Skeletal muscle satellite cell (primary cell): Measurements from ENCODE around the gene ATG3.
"Not testable (repeated sequence)": the region's sequence is repeated elsewhere in the genome, so short reads cannot be mapped to it uniquely, and the experiment has no call there.

Source experiments
- H3K27me3 ChIP-seq: 2 replicates; pipeline ENCODE4 v1.7.0; 2013; ENCODE audit warnings: low read length; ENCODE audit not compliant: control insufficient read depth, insufficient read depth
- H3K36me3 ChIP-seq: 2 replicates; pipeline ENCODE4 v1.7.0; 2013; ENCODE audit warnings: mild to moderate bottlenecking, control low read depth, low read length; ENCODE audit not compliant: insufficient read depth
- H3K4me1 ChIP-seq: 2 replicates; pipeline ENCODE4 v1.7.0; 2013; ENCODE audit warnings: low read length; ENCODE audit not compliant: control insufficient read depth, insufficient read depth
- H3K4me2 ChIP-seq: 2 replicates; pipeline ENCODE4 v1.7.0; 2013; ENCODE audit warnings: mild to moderate bottlenecking, low read length
- H3K4me3 ChIP-seq: 2 replicates; pipeline ENCODE4 v1.7.0; 2013; ENCODE audit warnings: low read length
- H3K9ac ChIP-seq: 2 replicates; pipeline ENCODE4 v1.7.0; 2013; ENCODE audit warnings: mild to moderate bottlenecking, low read depth, low read length, moderate library complexity
- H3K9me3 ChIP-seq: replicated peaks from 2 replicates; pipeline ENCODE4 v1.7.0; 2013; ENCODE audit warnings: mild to moderate bottlenecking, control low read depth, low read length

ATG3 gene

DNA sequence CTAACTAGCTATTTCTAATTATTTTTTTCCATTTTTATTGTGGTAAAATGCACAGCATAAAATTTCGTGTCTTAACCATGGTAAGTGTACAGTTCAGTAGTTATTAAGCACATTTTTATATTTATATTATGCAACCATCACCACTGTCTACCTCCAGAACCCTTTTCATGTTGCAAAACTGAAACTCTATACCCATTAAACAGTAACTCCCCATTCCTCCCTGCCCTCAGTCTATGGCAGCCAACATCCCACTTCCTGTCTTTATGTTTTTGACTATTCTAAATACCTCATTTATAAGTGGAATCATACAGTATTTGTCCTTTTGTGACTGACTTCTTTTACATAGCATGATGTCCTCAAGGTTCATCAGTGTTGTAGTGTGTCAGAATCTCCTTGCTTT lies 25.6 kb upstream of the ATG3 start:
- H3K4me3 ChIP-seq: no peak overlapping the region
- H3K4me2 ChIP-seq: no peak overlapping the region
- no peaks in the 10 kb centered on the region for H3K9me3 ChIP-seq
- no peaks in the 10 kb centered on the region for H3K27me3 ChIP-seq
- H3K36me3 ChIP-seq: peaks cover 12% of the 10 kb centered on the region
- H3K4me1 ChIP-seq: peaks cover 7% of the 10 kb centered on the region
- no peak overlapping the region for H3K9ac ChIP-seq

DNA sequence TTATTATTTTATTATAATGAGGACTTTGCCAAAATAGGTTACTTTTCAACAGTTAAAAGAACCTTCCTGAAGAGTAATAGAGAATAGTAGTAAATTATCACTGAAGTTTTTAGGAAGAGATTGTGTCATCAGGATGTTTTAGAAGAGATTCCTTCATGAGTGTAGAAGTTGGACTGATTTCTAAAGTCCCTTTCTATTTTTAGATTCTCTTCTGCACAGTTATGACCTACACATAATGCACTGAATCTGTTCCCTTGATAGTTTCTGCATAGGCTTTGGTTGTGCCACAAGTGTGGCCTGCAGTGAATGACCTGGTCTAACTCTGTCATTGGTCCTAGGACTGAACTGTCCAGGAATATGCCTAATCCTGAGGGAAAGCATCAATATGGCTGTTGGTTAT lies 24.0 kb upstream of the ATG3 start:
- no peaks in the 10 kb centered on the region for H3K27me3 ChIP-seq
- no peak overlapping the region for H3K9ac ChIP-seq
- H3K9me3 ChIP-seq: no peaks in the 10 kb centered on the region
- H3K4me3 ChIP-seq: no peak overlapping the region
- H3K4me1 ChIP-seq: peaks cover 7% of the 10 kb centered on the region
- no peak overlapping the region for H3K4me2 ChIP-seq
- peaks cover 16% of the 10 kb centered on the region for H3K36me3 ChIP-seq

DNA sequence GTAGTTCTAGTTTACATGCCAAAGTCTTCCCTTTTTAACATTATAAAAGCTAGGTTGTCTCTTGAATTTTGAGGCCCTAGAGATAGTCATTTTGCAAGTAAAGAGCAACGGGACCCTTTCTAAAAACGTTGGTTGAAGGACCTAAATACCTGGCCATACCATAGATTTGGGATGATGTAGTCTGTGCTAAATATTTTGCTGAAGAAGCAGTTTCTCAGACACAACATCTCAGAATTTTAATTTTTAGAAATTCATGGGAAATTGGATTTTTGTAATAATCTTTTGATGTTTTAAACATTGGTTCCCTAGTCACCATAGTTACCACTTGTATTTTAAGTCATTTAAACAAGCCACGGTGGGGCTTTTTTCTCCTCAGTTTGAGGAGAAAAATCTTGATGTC lies 21.3 kb upstream of the ATG3 start:
- Histone ChIP-seq H3K9me3 (no peaks in the 10 kb centered on the region), H3K4me1 (peaks cover 7% of the 10 kb centered on the region), H3K4me3 (no peak overlapping the region), H3K27me3 (no peaks in the 10 kb centered on the region), H3K4me2 (no peak overlapping the region), H3K36me3 (peaks cover 25% of the 10 kb centered on the region), H3K9ac (no peak overlapping the region)

GRCh38 chr3:112582244-112582874 lies 20.6 kb upstream of the ATG3 start:
- Histone ChIP-seq H3K9ac (no peak overlapping the region), H3K36me3 (peaks cover 25% of the 10 kb centered on the region), H3K9me3 (no peaks in the 10 kb centered on the region), H3K4me1 (peaks cover 4% of the 10 kb centered on the region), H3K27me3 (no peaks in the 10 kb centered on the region), H3K4me2 (no peak overlapping the region), H3K4me3 (no peak overlapping the region)

GRCh38 chr3:112579697-112580096 lies 17.9 kb upstream of the ATG3 start:
- H3K9ac ChIP-seq: peak overlapping the region; percentile 34
- H3K4me2 ChIP-seq: no peak overlapping the region
- no peaks in the 10 kb centered on the region for H3K4me1 ChIP-seq
- no peak overlapping the region for H3K4me3 ChIP-seq
- no peaks in the 10 kb centered on the region for H3K27me3 ChIP-seq
- no peaks in the 10 kb centered on the region for H3K9me3 ChIP-seq
- H3K36me3 ChIP-seq: peaks cover 20% of the 10 kb centered on the region

GRCh38 chr3:112579232-112579631 lies 17.5 kb upstream of the ATG3 start:
- no peak overlapping the region for H3K9ac ChIP-seq
- H3K9me3 ChIP-seq: no peaks in the 10 kb centered on the region
- no peaks in the 10 kb centered on the region for H3K4me1 ChIP-seq
- no peak overlapping the region for H3K4me2 ChIP-seq
- no peaks in the 10 kb centered on the region for H3K27me3 ChIP-seq
- H3K36me3 ChIP-seq: peaks cover 16% of the 10 kb centered on the region
- H3K4me3 ChIP-seq: no peak overlapping the region

DNA sequence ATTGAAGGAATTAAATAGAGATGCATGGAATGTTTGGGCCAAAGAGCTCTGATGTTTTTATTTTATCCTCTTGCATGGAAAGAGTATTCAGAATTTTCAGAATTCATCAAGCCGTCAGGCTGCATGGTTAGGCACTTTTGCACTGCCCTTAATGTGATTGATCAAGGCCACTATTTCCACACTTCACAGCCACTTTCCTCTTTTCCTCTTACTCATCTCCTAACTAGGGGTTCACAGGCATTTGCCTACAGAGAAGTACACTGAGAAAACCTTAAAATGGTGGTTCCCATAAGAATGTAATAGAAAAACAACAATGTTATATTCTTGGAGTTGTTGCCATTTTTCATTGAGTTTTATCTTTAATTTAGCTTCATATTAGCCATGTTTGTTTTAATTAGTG lies 10.9 kb upstream of the ATG3 start:
- H3K36me3 ChIP-seq: peaks cover 22% of the 10 kb centered on the region
- no peak overlapping the region for H3K9ac ChIP-seq
- H3K4me2 ChIP-seq: no peak overlapping the region
- H3K9me3 ChIP-seq: no peaks in the 10 kb centered on the region
- no peak overlapping the region for H3K4me3 ChIP-seq
- no peaks in the 10 kb centered on the region for H3K27me3 ChIP-seq
- H3K4me1 ChIP-seq: peaks cover 4% of the 10 kb centered on the region

GRCh38 chr3:112569265-112569664 lies 7.5 kb upstream of the ATG3 start:
- peaks cover 25% of the 10 kb centered on the region for H3K36me3 ChIP-seq
- no peak overlapping the region for H3K4me2 ChIP-seq
- H3K4me3 ChIP-seq: no peak overlapping the region
- H3K27me3 ChIP-seq: no peaks in the 10 kb centered on the region
- H3K9ac ChIP-seq: no peak overlapping the region
- H3K4me1 ChIP-seq: peaks cover 4% of the 10 kb centered on the region
- no peaks in the 10 kb centered on the region for H3K9me3 ChIP-seq

DNA sequence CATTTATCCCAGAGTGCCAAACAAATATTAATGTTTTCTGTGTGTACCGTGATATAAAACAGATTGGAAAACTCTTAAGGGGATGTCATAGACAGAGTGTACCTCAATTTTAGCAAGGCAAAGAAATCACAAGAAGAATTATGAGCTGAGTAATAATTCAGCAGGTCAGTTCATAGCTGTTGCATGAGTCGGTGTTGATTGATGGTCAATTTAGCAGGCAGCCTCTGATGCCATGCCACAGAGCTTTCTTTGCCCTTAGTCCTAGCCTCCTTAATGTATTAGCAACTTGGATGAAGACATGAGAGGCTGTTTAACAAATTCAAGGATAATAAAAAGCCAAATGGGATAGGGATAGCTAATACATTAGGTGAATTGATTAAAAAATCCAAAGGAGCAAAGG lies 6.9 kb upstream of the ATG3 start:
- H3K9ac ChIP-seq: no peak overlapping the region

GRCh38 chr3:112564940-112565305 lies 3.2 kb upstream of the ATG3 start:
- Histone ChIP-seq H3K9ac (no peak overlapping the region), H3K4me2 (no peak overlapping the region), H3K36me3 (peaks cover 10% of the 10 kb centered on the region), H3K4me1 (peaks cover 6% of the 10 kb centered on the region), H3K4me3 (no peak overlapping the region), H3K27me3 (no peaks in the 10 kb centered on the region), H3K9me3 (no peaks in the 10 kb centered on the region)

More for the DNA sequence above, 6.9 kb upstream of the ATG3 start:
- Histone ChIP-seq H3K9me3 (no peaks in the 10 kb centered on the region), H3K4me3 (no peak overlapping the region), H3K27me3 (no peaks in the 10 kb centered on the region), H3K4me2 (no peak overlapping the region), H3K36me3 (peaks cover 22% of the 10 kb centered on the region), H3K4me1 (peaks cover 4% of the 10 kb centered on the region)

- H3K4me1 ChIP-seq: peaks cover 11% of the 10 kb centered on the region
- not testable (repeated sequence) for H3K36me3 ChIP-seq, H3K27me3 ChIP-seq, H3K4me3 ChIP-seq, H3K4me2 ChIP-seq, H3K9me3 ChIP-seq, H3K9ac ChIP-seq
Measured at GRCh38 chr3:112564247-112564939, 2.6 kb upstream of the ATG3 start.

DNA sequence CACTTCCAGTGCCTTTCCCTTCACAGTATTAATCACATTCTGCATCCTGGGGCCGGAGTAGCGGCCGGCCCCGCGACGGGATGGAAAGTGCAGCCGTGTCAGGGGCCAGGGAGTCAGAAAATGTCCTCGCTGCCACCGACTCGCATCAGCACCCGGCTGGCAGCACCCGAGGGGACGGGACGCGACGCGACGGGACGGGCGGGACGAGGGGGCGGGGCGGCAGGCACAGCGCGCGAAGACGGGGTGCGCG lies 353 bp downstream of the ATG3 start:
- Histone ChIP-seq H3K9ac (peak overlapping the region; percentile 93), H3K4me1 (peaks cover 10% of the 10 kb centered on the region), H3K36me3 (no peaks in the 10 kb centered on the region), H3K4me2 (peak overlapping the region; percentile 81), H3K27me3 (no peaks in the 10 kb centered on the region), H3K4me3 (peak overlapping the region; percentile 90), H3K9me3 (no peaks in the 10 kb centered on the region)
